HG02870 (cell line): ENCODE data around the gene SLC51A.

Experiments
- ATAC-seq: cut with Tn5 transposase; IDR thresholded peaks from one replicate; pipeline ENCODE4 v1.9.1; 2021; ENCODE audit warnings: mild to moderate bottlenecking, moderate library complexity; ENCODE audit not compliant: unreplicated experiment

Gene SLC51A

GRCh38 chr3:196214783-196215441 lies 1.4 kb upstream of the SLC51A start:
- ATAC-seq = no peak

GRCh38 chr3:196215493-196216020 lies 777 bp upstream of the SLC51A start:
- no peak for ATAC-seq

GRCh38 chr3:196216681-196217211 lies 412 bp downstream of the SLC51A start:
- no peak for ATAC-seq

GRCh38 chr3:196217307-196218154 lies 1.2 kb downstream of the SLC51A start:
- ATAC-seq = no peak

GRCh38 chr3:196218155-196218712 lies 1.9 kb downstream of the SLC51A start:
- no peak for ATAC-seq

GRCh38 chr3:196219194-196219969 lies 3.0 kb downstream of the SLC51A start:
- ATAC-seq = no peak

- no peak for ATAC-seq
Measured at GRCh38 chr3:196219970-196220311, 3.6 kb downstream of the SLC51A start.

- no peak for ATAC-seq
Measured at GRCh38 chr3:196220587-196220986, 4.3 kb downstream of the SLC51A start.

- no peak for ATAC-seq
Measured at GRCh38 chr3:196220991-196221390, 4.7 kb downstream of the SLC51A start.

- ATAC-seq = no peak
Measured at GRCh38 chr3:196222876-196223595, 6.7 kb downstream of the SLC51A start.

- no peak for ATAC-seq
Measured at GRCh38 chr3:196225086-196225485, 8.8 kb downstream of the SLC51A start.

- no peak for ATAC-seq
Measured at GRCh38 chr3:196225763-196226364, 9.5 kb downstream of the SLC51A start.

GRCh38 chr3:196227121-196227561 lies 10.8 kb downstream of the SLC51A start:
- ATAC-seq = no peak

GRCh38 chr3:196227629-196228493 lies 11.5 kb downstream of the SLC51A start:
- ATAC-seq = no peak

GRCh38 chr3:196232154-196232881 lies 16.0 kb downstream of the SLC51A start:
- peak; percentile 57 for ATAC-seq

- ATAC-seq = no peak
Measured at GRCh38 chr3:196232882-196233251, 16.5 kb downstream of the SLC51A start.

- ATAC-seq = no peak
Measured at GRCh38 chr3:196235452-196236122, 19.3 kb downstream of the SLC51A start.

- no peak for ATAC-seq
Measured at GRCh38 chr3:196236223-196236622, 19.9 kb downstream of the SLC51A start.
